IMR-90 (cell line): Measurements from ENCODE around the gene ALAS1. TPM values are rescaled to one million over a fixed set of nuclear protein-coding genes. Genes with fewer than 3 reads are reported as not detected.
A peak's percentile ranks its signal among the peaks of the same experiment; 100 is the strongest.

Source experiments
- ATAC-seq: fragments of 200-7000 bp; cut with Tn5 transposase; 2 replicates; pipeline ENCODE4 v1.9.1; 2020; ENCODE audit warnings: low read depth, mild to moderate bottlenecking, moderate library complexity
- BruUV-seq: library from RNA; stranded (reverse); fragments of 400-500 nt; replicated peaks from 2 replicates; lab custom pipeline; 2021; lab: Mats Ljungman, UMichigan
- CTCF ChIA-PET: fragments of 300-600 bp; formaldehyde crosslinking; extraction: SDS; loops from one replicate; lab custom pipeline; 2021; ENCODE audit warnings: antibody characterized with exemption; lab: Yijun Ruan, JAX
- POLR2A ChIA-PET: fragments of 300-600 bp; sonication (Branson Sonifier 250); formaldehyde crosslinking; loops from one replicate; lab custom pipeline; 2022; ENCODE audit warnings: antibody characterized with exemption; ENCODE audit not compliant: unreplicated experiment; lab: Charles Lee
- DNase-seq: peaks from one replicate; pipeline ENCODE4 v3.0.0; 2013
- H2AFZ ChIP-seq: replicated peaks from 2 replicates; pipeline ENCODE3; 2013; ENCODE audit warnings: low read length, mild to moderate bottlenecking; ENCODE audit not compliant: poor library complexity
- H2AK5ac ChIP-seq: 2 replicates; pipeline ENCODE4 v1.6.1; 2013; ENCODE audit warnings: low read depth, low read length, inconsistent platforms
- H2AK9ac ChIP-seq: replicated peaks from 2 replicates; pipeline ENCODE3; 2013; ENCODE audit warnings: mild to moderate bottlenecking, low read depth, low read length, moderate library complexity; ENCODE audit not compliant: poor library complexity
- H2BK120ac ChIP-seq: 2 replicates; pipeline ENCODE4 v1.6.1; 2013; ENCODE audit warnings: low read depth, low read length, inconsistent platforms
- H2BK15ac ChIP-seq: 3 replicates; pipeline ENCODE4 v1.6.1; 2013; ENCODE audit warnings: low read depth, low read length, inconsistent platforms
- H2BK20ac ChIP-seq: 2 replicates; pipeline ENCODE4 v1.6.1; 2013; ENCODE audit warnings: low read depth, mild to moderate bottlenecking, inconsistent platforms, low read length, moderate library complexity
- H2BK5ac ChIP-seq: 2 replicates; pipeline ENCODE4 v1.6.1; 2013; ENCODE audit warnings: mild to moderate bottlenecking, low read depth, low read length, inconsistent platforms; ENCODE audit not compliant: poor library complexity, severe bottlenecking
- H3K14ac ChIP-seq: replicated peaks from 2 replicates; pipeline ENCODE4 v1.6.1; 2013; ENCODE audit warnings: low read depth, low read length, inconsistent platforms
- H3K18ac ChIP-seq: 2 replicates; pipeline ENCODE4 v1.6.1; 2013; ENCODE audit warnings: low read depth, low read length, control low read depth
- H3K23ac ChIP-seq: 2 replicates; pipeline ENCODE4 v1.6.1; 2013; ENCODE audit warnings: low read depth, low read length, inconsistent platforms
- H3K27ac ChIP-seq: 2 replicates; pipeline ENCODE4 v1.5.1; 2013; ENCODE audit warnings: mild to moderate bottlenecking, control low read depth, low read length; ENCODE audit not compliant: insufficient read depth
- H3K27me3 ChIP-seq: 2 replicates; pipeline ENCODE4 v1.6.1; 2013; ENCODE audit warnings: low read length; ENCODE audit not compliant: control insufficient read depth, insufficient read depth
- H3K36me3 ChIP-seq: 2 replicates; pipeline ENCODE4 v1.6.1; 2013; ENCODE audit warnings: low read length, mixed read lengths; ENCODE audit not compliant: control insufficient read depth, insufficient read depth
- H3K4ac ChIP-seq: 2 replicates; pipeline ENCODE4 v1.6.1; 2013; ENCODE audit warnings: low read depth, low read length, inconsistent platforms
- H3K4me1 ChIP-seq: 2 replicates; pipeline ENCODE4 v1.6.1; 2013; ENCODE audit warnings: low read length, mixed read lengths; ENCODE audit not compliant: control insufficient read depth, insufficient read depth
- H3K4me2 ChIP-seq: 2 replicates; pipeline ENCODE4 v1.6.1; 2013; ENCODE audit warnings: low read depth, mild to moderate bottlenecking, control low read depth, low read length, moderate library complexity
- H3K4me3 ChIP-seq: 2 replicates; pipeline ENCODE4 v1.5.1; 2013; ENCODE audit warnings: low read depth, mild to moderate bottlenecking, control low read depth, low read length, moderate library complexity; ENCODE audit not compliant: insufficient read depth
- H3K56ac ChIP-seq: 2 replicates; pipeline ENCODE4 v1.6.1; 2013; ENCODE audit warnings: low read length, inconsistent platforms; ENCODE audit not compliant: insufficient read depth; ENCODE audit errors: extremely low read depth
- H3K79me1 ChIP-seq, 2 experiments: 2 replicates each; pipeline ENCODE4 v1.6.1; 2013; ENCODE audit warnings: low read length in 2 of 2, inconsistent platforms in 1 of 2, low read depth in 1 of 2
- H3K9ac ChIP-seq: 2 replicates; pipeline ENCODE4 v1.6.1; 2013; ENCODE audit warnings: low read depth, low read length, control low read depth
- H3K9me1 ChIP-seq: 2 replicates; pipeline ENCODE4 v1.6.1; 2013; ENCODE audit warnings: low read length, inconsistent platforms; ENCODE audit not compliant: insufficient read depth
- H3K9me3 ChIP-seq: 2 replicates; pipeline ENCODE4 v1.6.1; 2013; ENCODE audit warnings: low read length; ENCODE audit not compliant: control insufficient read depth, insufficient read depth
- H4K20me1 ChIP-seq: 2 replicates; pipeline ENCODE4 v1.6.1; 2013; ENCODE audit warnings: low read length, inconsistent platforms; ENCODE audit not compliant: insufficient read depth
- H4K5ac ChIP-seq: 2 replicates; pipeline ENCODE4 v1.6.1; 2013; ENCODE audit warnings: mild to moderate bottlenecking, low read depth, low read length, control low read depth
- H4K8ac ChIP-seq, 2 experiments: 2 replicates each; pipeline ENCODE4 v1.6.1; 2013; ENCODE audit warnings: low read depth in 2 of 2, low read length in 2 of 2, control low read depth in 1 of 2, inconsistent platforms in 1 of 2
- H4K91ac ChIP-seq: 2 replicates; pipeline ENCODE4 v1.6.1; 2013; ENCODE audit warnings: low read depth, low read length, inconsistent platforms; ENCODE audit not compliant: insufficient read depth
- BHLHE40 ChIP-seq: fragments of 150-350 bp; IDR thresholded peaks from 2 replicates; pipeline ENCODE4 v1.6.1; 2016; ENCODE audit warnings: mild to moderate bottlenecking, low read depth, low read length
- CEBPB ChIP-seq: IDR thresholded peaks from 2 replicates; pipeline ENCODE4 v1.6.1; 2012; ENCODE audit warnings: low read depth, low read length, improper control_type of control experiment
- CHD1 ChIP-seq: IDR thresholded peaks from 2 replicates; pipeline ENCODE4 v1.6.1; 2012; ENCODE audit warnings: low read depth, low read length, improper control_type of control experiment
- FOS ChIP-seq: fragments of 150-350 bp; IDR thresholded peaks from 2 replicates; pipeline ENCODE4 v1.6.1; 2016; ENCODE audit warnings: low read depth, low read length
- MAFK ChIP-seq: IDR thresholded peaks from 2 replicates; pipeline ENCODE4 v1.6.1; 2012; ENCODE audit warnings: low read depth, low read length, improper control_type of control experiment
- MAZ ChIP-seq: IDR thresholded peaks from 2 replicates; pipeline ENCODE4 v1.6.1; 2012; ENCODE audit warnings: low read depth, mild to moderate bottlenecking, low read length, improper control_type of control experiment, moderate library complexity, borderline replicate concordance
- MXI1 ChIP-seq: IDR thresholded peaks from 2 replicates; pipeline ENCODE4 v1.6.1; 2012; ENCODE audit warnings: low read depth, mild to moderate bottlenecking, low read length, moderate library complexity, borderline replicate concordance
- NFE2L2 ChIP-seq: fragments of 150-350 bp; IDR thresholded peaks from 2 replicates; pipeline ENCODE4 v1.6.1; 2016; ENCODE audit warnings: low read depth, mild to moderate bottlenecking, low read length
- POLR2A ChIP-seq: IDR thresholded peaks from 2 replicates; pipeline ENCODE4 v1.6.1; 2012; ENCODE audit warnings: mild to moderate bottlenecking, low read depth, low read length
- RAD21 ChIP-seq: IDR thresholded peaks from 2 replicates; pipeline ENCODE4 v1.6.1; 2012; ENCODE audit warnings: low read length, improper control_type of control experiment
- RCOR1 ChIP-seq: IDR thresholded peaks from 2 replicates; pipeline ENCODE4 v1.6.1; 2012; ENCODE audit warnings: mild to moderate bottlenecking, low read length, improper control_type of control experiment; ENCODE audit not compliant: insufficient replicate concordance
- RFX5 ChIP-seq: IDR thresholded peaks from 2 replicates; pipeline ENCODE4 v1.8.0; 2012; ENCODE audit warnings: low read depth, mild to moderate bottlenecking, low read length, moderate library complexity
- WGBS, 2 experiments: methylation state at CpG; one replicate each; pipeline versions ENCODE4 v1.1.5 to v1.1.7; 2013; ENCODE audit warnings: missing lambda C conversion rate in 2 of 2; ENCODE audit not compliant: insufficient read length in 1 of 2; ENCODE audit errors: extremely low coverage in 2 of 2; 5-methylcytosine and 5-hydroxymethylcytosine counted together
- dilution Hi-C: fragments of 300-500 bp; cut with HindIII; formaldehyde crosslinking; loops from one replicate; pipeline ENCODE4 v1.14.3; 2018; ENCODE audit warnings: low sequenced_read_pairs; ENCODE audit not compliant: unreplicated experiment
- in situ Hi-C: fragments of 300-500 bp; cut with MboI; formaldehyde crosslinking; loops from 3 replicates; pipeline ENCODE4 v1.14.3; 2019; ENCODE audit warnings: low sequenced_read_pairs, inconsistent platforms, mixed read lengths
- intact Hi-C: fragments of 100-400 bp; cut with micrococcal nuclease; formaldehyde crosslinking; loops from 2 replicates; pipeline ENCODE4 v1.10.0; 2022
- polyA plus RNA-seq, 3 experiments: library from polyadenylated mRNA; depleted of rRNA; stranded (reverse); fragments of >200 nt; gene quantifications; 2 replicates each; pipeline ENCODE4 v1.2.3, GENCODE V29; 2012; ENCODE audit warnings: low replicate concordance in 1 of 3
- total RNA-seq: library from RNA; depleted of rRNA; stranded (reverse); fragments of >200 nt; gene quantifications from 2 replicates; pipeline ENCODE4 v1.2.3, GENCODE V29; 2012
- TF ChIP-seq, protein P1 (sequence below): fragments of 150-350 bp; IDR thresholded peaks from 2 replicates; pipeline ENCODE4 v1.6.1; 2016; ENCODE audit warnings: low read depth, mild to moderate bottlenecking, low read length, moderate library complexity, borderline replicate concordance
- TF ChIP-seq, protein P2 (sequence below): fragments of 150-350 bp; IDR thresholded peaks from 2 replicates; pipeline ENCODE4 v1.6.1; 2017; ENCODE audit warnings: mild to moderate bottlenecking, antibody characterized with exemption, low read length, low read depth
- TF ChIP-seq, protein P3 (sequence below): conservative IDR thresholded peaks from 2 replicates; pipeline ENCODE4 v1.5.1; 2012; ENCODE audit warnings: mild to moderate bottlenecking, low read depth, low read length, improper control_type of control experiment

ALAS1 gene
- total and polyA plus RNA-seq, 2 of the 4 experiments (the other 2 are of a cell fraction), result 32.8 to 47.2 TPM

DNA sequence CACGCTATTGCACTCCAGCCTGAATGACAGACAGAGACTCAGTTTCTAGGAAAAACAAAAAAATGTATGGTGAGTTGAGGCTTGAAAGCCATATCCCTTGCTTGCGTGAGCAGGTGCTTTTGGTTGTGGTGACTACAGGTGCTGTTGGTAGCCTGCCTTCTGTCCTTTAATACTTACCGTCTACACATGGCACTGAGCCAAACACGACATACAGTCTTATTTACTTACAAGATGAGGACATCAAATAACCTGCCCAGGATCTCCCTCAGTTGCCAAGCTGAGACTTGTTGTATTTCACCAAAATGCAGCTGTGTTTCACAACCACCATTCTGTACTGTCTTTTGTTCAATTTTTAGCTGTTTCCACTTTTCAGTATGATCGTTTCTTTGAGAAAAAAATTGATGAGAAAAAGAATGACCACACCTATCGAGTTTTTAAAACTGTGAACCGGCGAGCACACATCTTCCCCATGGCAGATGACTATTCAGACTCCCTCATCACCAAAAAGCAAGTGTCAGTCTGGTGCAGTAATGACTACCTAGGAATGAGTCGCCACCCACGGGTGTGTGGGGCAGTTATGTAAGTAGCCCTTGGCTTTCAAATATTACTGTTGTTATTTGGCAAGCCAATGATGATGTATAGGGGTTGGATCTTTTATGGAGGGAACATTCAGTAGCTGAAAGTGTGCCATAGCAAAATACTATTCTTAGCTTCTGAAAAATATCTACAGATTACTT lies 6.5 kb downstream of the ALAS1 start:
- 100% methylated on average over 1 of the region's 10 CpGs; no CpG with 5 or more reads in 1 of the 2 experiments for WGBS, 2 experiments
- H3K27me3 ChIP-seq, result no peaks in the 10 kb centered on the region
- no peak overlapping the region for H3K4me3 ChIP-seq
- no TSS peak for BruUV-seq
- no peak overlapping the region for H2AK9ac ChIP-seq
- H3K9ac ChIP-seq, result no peak overlapping the region
- ChIA-PET POLR2A (interaction anchor here (0.6 kb wide), 1 partner anchor 83 kb away, joined by 3 read pairs; no protein-coding TSS in a partner anchor), CTCF (interaction anchor here (0.6 kb wide), 1 partner anchor 692 kb away, joined by 3 read pairs; no protein-coding TSS in a partner anchor)
- H4K5ac ChIP-seq, result no peak overlapping the region
- H2AK5ac ChIP-seq, result no peak overlapping the region
- H3K36me3 ChIP-seq, result peaks cover 62% of the 10 kb centered on the region
- H3K27ac ChIP-seq, result no peak overlapping the region
- H3K79me1 ChIP-seq, result peaks cover 22 to 50% of the 10 kb centered on the region in 2 experiments
- no peak overlapping the region for H2BK20ac ChIP-seq
- H4K8ac ChIP-seq, result no peak overlapping the region
- H3K4me1 ChIP-seq, result no peaks in the 10 kb centered on the region
- no peaks in the 10 kb centered on the region for H3K9me3 ChIP-seq
- H3K18ac ChIP-seq, result no peak overlapping the region
- H2BK5ac ChIP-seq, result no peak overlapping the region
- in situ Hi-C loops, result no loop called here
- H2BK15ac ChIP-seq, result no peak overlapping the region
- H3K4me2 ChIP-seq, result no peak overlapping the region
- peaks cover 5% of the 10 kb centered on the region; the same call in 1 of the 2 replicates for H4K20me1 ChIP-seq
- no peak overlapping the region for H3K14ac ChIP-seq
- no peak overlapping the region for H2BK120ac ChIP-seq
- no peak overlapping the region for H3K4ac ChIP-seq
- dilution Hi-C loops, result no loop called here
- no peak overlapping the region for H2AFZ ChIP-seq
- no peak overlapping the region for H3K23ac ChIP-seq
- no peak overlapping the region for H3K56ac ChIP-seq
- no peak overlapping the region for H4K91ac ChIP-seq
- no peak for ATAC-seq
- H3K9me1 ChIP-seq, result peaks cover 7% of the 10 kb centered on the region; the same call in 1 of the 2 replicates
- intact Hi-C loops, result no loop called here
- peak; percentile 18 for DNase-seq
- TF ChIP-seq FOS (no peak), MAFK (no peak), RFX5 (no peak), MXI1 (no peak), POLR2A (no peak), MAZ (no peak), BHLHE40 (no peak), RCOR1 (no peak), CEBPB (no peak), RAD21 (no peak), NFE2L2 (no peak), CHD1 (no peak)
- TF ChIP-seq, protein P1, sequence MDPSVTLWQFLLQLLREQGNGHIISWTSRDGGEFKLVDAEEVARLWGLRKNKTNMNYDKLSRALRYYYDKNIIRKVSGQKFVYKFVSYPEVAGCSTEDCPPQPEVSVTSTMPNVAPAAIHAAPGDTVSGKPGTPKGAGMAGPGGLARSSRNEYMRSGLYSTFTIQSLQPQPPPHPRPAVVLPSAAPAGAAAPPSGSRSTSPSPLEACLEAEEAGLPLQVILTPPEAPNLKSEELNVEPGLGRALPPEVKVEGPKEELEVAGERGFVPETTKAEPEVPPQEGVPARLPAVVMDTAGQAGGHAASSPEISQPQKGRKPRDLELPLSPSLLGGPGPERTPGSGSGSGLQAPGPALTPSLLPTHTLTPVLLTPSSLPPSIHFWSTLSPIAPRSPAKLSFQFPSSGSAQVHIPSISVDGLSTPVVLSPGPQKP, result no peak
- TF ChIP-seq, protein P2, sequence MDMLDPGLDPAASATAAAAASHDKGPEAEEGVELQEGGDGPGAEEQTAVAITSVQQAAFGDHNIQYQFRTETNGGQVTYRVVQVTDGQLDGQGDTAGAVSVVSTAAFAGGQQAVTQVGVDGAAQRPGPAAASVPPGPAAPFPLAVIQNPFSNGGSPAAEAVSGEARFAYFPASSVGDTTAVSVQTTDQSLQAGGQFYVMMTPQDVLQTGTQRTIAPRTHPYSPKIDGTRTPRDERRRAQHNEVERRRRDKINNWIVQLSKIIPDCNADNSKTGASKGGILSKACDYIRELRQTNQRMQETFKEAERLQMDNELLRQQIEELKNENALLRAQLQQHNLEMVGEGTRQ, result no peak
- TF ChIP-seq, protein P3, sequence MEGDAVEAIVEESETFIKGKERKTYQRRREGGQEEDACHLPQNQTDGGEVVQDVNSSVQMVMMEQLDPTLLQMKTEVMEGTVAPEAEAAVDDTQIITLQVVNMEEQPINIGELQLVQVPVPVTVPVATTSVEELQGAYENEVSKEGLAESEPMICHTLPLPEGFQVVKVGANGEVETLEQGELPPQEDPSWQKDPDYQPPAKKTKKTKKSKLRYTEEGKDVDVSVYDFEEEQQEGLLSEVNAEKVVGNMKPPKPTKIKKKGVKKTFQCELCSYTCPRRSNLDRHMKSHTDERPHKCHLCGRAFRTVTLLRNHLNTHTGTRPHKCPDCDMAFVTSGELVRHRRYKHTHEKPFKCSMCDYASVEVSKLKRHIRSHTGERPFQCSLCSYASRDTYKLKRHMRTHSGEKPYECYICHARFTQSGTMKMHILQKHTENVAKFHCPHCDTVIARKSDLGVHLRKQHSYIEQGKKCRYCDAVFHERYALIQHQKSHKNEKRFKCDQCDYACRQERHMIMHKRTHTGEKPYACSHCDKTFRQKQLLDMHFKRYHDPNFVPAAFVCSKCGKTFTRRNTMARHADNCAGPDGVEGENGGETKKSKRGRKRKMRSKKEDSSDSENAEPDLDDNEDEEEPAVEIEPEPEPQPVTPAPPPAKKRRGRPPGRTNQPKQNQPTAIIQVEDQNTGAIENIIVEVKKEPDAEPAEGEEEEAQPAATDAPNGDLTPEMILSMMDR, result no peak
